COR-L47 (cell line): ENCODE results near the gene MYLIP.

Experiments
- DNase-seq: peaks from one replicate; lab custom pipeline; 2025; lab: John Stamatoyannopoulos, UW

MYLIP gene

DNA sequence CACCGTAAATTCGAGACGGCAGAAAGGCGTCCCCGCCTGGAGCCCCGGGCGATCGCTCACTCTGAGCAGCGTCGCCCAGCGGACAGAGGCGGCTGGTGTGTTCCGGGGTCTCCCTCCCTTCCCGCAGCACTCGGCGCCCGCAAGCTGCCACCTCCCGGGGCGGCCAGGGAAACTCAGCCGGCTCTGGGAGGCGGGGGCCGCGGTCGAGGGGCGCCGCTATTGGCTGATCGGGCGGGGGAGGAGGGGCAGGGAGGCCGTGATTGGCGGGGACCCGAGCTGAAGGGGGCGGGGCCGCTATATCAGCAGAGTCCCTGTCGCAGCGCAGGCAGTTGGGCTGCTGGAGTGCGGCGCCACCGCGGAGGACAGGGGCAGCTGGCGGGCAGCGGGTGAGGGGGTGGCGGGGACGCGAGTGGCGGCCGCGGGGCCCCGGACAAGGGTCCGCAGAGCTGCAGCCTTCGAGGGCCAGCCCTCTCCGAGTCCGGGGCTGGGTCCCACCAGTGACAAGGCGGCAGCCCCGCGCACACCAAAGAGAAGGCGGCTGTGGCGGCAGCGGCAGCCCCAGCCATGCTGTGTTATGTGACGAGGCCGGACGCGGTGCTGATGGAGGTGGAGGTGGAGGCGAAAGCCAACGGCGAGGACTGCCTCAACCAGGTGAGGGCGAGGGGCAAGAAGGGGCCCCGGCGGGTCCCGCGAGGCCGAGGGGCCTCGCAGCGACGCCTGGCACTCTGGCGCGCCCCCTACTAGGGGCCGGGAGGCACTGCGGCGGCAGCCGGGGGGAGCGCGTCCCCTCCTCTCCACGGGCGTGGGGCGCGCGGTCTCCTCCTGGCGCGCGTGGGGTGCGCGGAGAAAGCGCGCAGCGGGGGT is at the start of gene MYLIP:
Gene MYLIP (plus strand): TSS at position 328 of the 864 bp plus-strand sequence. CDS start 237 bp downstream, at position 565.
- peak; percentile 95 for DNase-seq

DNA sequence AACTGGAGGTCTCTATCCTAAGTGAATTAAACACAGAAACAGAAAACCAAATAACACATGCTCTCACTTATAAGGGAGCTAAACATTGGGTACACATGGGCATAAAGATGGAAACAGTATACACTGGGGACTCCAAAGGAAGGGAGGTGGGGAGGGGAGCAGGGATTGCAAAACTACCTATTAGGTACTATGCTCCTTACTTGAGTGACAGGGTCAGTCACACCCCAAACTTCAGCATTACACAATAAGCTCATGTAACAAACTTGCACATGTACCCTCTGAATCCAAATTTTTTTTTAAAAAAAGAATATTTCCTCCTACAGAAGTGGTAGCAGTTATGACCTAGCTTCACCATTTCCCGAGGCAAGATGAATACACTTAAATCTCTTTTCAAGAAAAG is 49.5 kb upstream of the MYLIP start:
- DNase-seq = no peak

DNA sequence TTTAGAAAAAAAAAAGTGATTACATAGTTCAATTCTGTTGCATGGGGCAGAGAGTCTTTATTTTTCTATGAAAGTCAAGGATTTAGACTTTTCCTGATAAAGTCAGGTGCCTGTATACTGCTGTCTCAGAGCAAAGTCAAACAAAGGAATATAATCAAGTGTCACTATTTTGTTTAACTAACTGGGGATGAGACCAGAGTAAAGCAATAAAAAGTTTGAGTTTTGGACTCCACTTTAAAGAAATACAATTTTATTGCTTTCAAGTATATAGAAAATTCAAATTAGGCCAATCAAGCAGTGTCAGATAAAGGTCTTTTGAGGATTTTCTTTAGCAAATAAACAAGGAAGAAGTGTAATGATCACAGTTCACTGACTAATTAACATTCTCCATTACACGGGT is 48.7 kb upstream of the MYLIP start:
- no peak for DNase-seq

DNA sequence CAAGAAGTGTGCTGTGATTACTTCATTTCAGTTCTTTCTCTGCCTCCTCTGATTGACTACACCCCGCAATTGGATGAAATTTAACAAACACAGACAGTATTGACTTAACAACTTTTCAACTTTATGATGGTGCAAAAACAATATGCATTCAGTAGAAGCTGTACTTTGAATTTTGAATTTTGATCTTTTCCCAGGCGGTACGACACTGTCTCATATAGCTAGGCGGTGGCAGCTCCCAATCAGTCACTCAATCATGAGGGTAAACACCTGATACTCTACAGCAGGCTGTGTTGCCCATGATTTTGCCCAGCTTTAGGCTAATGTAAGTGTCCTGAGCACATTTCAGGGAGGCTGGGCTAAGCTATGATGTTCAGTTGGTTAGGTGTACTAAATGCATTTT is 47.6 kb upstream of the MYLIP start:
- no peak for DNase-seq

DNA sequence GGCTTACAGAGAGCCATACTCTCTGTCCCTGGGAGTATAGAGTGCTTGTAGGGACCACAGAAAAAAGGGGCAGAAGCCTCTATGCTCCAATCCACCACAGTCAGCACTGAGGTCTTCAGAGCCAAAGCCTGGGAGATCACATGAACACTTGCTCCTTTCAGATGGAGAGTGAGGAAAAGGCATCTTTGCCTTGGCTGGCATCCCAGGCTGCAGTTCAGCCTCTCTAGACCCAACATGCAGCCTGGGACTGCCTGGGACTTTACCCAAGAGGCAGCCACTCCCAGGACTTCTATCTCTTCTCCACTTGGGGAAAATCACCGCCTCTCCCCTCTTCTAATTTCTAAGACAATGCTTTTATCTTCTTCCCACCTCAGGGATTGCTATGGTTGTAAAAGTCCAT is 46.5 kb upstream of the MYLIP start:
- DNase-seq = no peak

DNA sequence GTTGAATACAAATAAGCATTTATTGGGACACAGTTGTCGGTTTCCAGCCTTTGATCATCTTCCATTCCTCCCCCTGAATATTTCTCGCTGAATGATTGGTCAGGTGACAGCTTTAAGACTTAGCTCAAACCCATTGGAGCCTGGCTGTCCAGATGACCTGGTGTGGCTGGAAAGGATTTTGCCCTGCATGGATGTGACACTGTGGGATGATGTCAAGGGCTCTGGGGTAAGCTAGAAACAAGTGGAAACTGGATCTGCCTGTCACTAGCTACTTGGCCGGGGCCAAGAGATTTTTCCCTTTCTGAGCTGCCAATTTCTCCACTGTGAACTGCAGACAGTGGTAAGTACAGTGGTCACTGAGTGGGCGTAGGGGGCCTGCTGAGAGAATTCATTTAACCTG is 41.9 kb upstream of the MYLIP start:
- no peak for DNase-seq

DNA sequence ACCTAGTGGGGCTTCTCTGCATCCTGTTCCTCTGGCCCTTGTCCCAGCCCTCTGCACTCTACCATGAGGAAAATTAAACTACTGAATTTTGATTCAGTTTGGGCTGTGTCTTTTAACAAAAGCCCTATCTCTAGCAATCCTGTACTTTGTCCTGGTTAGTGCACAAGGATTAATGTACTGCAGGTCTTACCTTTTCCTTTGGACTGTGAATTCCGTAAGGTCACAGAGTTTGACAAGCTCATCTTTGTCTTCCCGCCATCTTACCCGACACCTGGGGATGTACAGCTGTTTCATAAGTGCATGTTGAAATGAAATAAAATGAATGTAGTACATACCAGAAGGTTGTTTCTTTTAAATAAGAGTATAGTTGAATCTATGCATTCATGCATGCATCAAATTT is 41.5 kb upstream of the MYLIP start:
- DNase-seq = no peak

- DNase-seq = no peak
Measured at GRCh38 chr6:16088409-16088808, 40.5 kb upstream of the MYLIP start.

DNA sequence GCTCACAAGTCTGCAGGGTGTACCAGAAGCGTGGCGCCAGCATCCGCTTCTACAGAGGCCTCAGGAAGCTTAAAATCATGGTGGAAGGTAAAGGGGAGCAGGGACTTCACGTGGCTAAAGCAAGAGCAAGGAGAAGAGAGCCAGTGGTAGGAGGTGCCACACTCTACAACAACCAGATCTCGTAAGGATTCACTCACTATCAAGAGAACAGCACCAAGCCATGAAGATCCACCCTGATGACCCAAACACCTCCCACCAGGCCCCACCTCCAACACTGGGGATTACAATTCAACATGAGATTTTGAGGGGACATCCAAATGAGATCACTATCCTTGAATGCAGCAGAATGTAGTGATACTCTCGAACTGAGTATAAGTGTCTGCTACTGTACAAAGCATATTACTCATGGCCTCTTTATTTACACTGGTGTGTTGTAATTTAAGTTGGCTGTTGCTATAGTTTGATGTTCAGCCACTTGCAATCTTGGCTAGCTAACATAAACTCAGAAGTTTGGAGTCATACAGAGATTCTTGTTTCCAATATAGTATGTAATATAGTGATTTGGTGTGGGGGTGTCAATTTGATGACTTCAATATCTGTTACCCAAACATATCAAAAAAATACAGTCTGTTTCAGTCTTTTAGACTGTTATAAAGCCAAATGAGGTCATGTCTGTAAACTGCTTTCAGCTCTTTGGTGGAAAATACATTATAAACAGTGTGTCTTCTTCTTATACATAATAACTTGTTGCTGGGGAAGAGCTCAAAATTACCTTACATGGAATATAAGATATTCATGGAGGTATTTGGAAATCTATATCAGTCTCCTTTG is 39.4 kb upstream of the MYLIP start:
- DNase-seq = no peak

- DNase-seq = no peak
Measured at GRCh38 chr6:16090452-16090851, 38.4 kb upstream of the MYLIP start.

- no peak for DNase-seq
Measured at GRCh38 chr6:16090920-16091319, 38.0 kb upstream of the MYLIP start.

- DNase-seq = no peak
Measured at GRCh38 chr6:16092140-16092539, 36.7 kb upstream of the MYLIP start.

DNA sequence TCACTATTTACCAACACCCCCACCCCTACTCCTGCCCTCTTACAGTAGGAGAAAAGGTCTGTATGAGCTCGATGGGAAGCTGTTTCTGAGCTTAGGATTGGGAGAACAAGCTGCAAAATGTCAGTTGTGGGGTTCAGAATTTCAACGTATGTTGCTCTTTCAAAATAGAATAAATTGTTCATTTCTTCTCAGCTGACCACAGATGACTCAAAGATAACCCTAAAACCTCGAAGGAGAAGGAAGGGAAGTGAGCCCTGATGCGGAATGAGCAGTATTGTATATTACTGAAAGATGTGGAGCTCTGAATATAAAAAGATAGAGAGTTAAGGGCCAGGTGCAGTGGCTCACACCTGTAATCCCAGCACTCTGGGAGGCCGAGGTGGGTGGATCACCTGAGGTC is 35.9 kb upstream of the MYLIP start:
- no peak for DNase-seq

DNA sequence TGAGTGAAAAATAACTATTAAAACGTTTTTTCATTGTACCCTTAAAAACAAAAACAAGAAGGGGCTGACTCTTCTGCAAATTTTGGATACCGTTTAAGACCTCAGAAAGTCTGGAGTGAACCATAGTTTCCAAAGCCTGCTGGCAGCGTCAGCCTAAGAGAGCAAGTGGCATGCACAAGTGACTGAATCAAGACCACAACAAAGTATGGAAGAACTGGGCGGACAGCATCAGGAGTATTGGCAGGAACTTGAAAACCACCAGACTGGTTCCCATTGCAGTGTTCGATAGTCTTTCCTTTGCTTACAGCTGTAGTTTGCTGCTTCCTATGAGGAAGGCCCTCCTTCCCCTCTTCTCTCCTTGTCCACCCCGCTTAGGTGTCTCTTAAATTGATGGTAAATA is 33.7 kb upstream of the MYLIP start:
- DNase-seq = no peak

GRCh38 chr6:16097382-16098171 is 31.3 kb upstream of the MYLIP start:
- DNase-seq = no peak

DNA sequence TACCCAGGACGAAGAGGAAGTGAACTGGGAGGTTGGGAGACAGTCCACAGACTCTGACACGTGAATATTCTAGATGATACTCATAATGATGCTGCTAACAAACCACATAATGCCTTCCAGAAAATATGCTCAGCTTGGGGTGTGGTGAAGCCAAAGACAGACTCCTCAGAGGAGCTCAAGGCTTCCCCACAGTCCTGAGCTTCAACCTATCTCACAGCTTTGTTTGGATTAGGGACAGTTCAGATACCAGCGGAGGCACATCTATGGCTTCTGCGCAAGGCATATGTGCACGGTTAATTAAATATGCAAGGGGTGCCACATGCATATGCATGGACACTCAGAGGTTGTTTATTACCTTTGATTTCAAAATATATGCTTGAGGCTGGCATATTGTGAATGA is 30.7 kb upstream of the MYLIP start:
- DNase-seq = no peak

- DNase-seq = no peak
Measured at GRCh38 chr6:16102208-16102607, 26.7 kb upstream of the MYLIP start.

- no peak for DNase-seq
Measured at GRCh38 chr6:16103722-16104121, 25.2 kb upstream of the MYLIP start.

DNA sequence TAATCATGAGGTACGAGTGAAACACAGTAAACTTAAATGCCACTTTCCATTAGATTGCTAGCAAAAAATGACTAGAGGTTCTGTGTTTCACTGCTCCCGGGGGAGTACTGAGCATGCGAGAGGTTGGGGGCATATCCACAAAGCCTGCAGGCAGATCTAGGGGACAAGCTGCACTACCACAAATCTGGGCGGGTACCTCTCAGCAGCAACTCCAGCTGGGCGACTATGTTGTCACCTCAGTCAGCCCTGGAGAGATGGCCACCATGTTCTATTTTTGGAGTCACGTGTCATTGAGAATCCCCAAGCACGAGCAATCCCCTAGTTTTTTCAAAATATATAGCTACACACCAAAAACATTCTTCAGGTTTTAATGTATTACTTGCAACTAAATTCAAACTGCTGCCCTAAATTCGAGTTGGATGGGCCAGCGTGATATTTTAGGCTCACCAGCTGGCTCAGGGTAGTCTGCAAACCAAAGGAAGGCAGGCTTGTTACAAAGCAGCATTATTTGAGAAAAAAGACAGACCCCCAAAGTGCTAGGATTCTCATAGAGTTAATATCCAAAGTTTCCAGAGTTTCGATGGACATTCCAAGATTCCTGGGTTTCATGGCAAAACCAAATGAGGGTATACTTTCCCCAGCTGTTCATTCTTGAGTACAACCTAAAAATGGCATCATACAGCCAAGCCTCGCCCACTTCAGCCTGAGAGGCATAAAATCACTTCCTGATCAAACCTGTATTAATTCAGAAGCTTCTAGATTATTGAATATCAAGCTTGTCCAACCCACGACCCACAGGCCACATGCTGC is 24.1 kb upstream of the MYLIP start:
- DNase-seq = no peak

- no peak for DNase-seq
Measured at GRCh38 chr6:16105854-16106253, 23.0 kb upstream of the MYLIP start.

GRCh38 chr6:16106991-16107787 is 21.7 kb upstream of the MYLIP start:
- no peak for DNase-seq
